GM12878 (cell line): Measurements from ENCODE around the gene ERO1B. TPM values are rescaled to one million over a fixed set of nuclear protein-coding genes. Genes with fewer than 3 reads are reported as not detected.

ENCODE experiments used
- ATAC-seq: fragments of 200-7000 bp; cut with Tn5 transposase; 3 replicates; pipeline ENCODE4 v1.9.1; 2020; ENCODE audit warnings: mild to moderate bottlenecking, moderate library complexity
- BruUV-seq: library from RNA; stranded (reverse); fragments of 400-500 nt; replicated peaks from 2 replicates; lab custom pipeline; 2021; lab: Mats Ljungman, UMichigan
- CTCF ChIA-PET: fragments of 300-600 bp; sonication (Branson Sonifier 250); formaldehyde crosslinking; extraction: SDS; loops from one replicate; lab custom pipeline; 2021; ENCODE audit warnings: inconsistent platforms; lab: Yijun Ruan, JAX
- POLR2A ChIA-PET: fragments of 350-600 bp; formaldehyde crosslinking; extraction: SDS; loops from one replicate; lab custom pipeline; 2021; ENCODE audit warnings: inconsistent platforms; lab: Charles Lee
- RAD21 ChIA-PET: fragments of 300-600 bp; sonication (Branson Sonifier 250); formaldehyde crosslinking; loops from one replicate; lab custom pipeline; 2023; ENCODE audit warnings: antibody characterized with exemption; ENCODE audit not compliant: unreplicated experiment; lab: Charles Lee
- SMC1A ChIA-PET: fragments of 300-600 bp; sonication (Branson Sonifier 250); formaldehyde crosslinking; loops from one replicate; lab custom pipeline; 2023; ENCODE audit not compliant: unreplicated experiment, uncharacterized antibody; lab: Charles Lee
- DNase-seq: peaks from one replicate; pipeline ENCODE4 v3.0.0-alpha.2; 2011; ENCODE audit warnings: low read depth, low spot score
- FAIRE-seq: peaks from 3 replicates; lab custom pipeline; 2011; peaks lifted over from hg19 to GRCh38; lab: Jason Lieb, UNC
- H2AFZ ChIP-seq: 2 replicates; pipeline ENCODE4 v1.6.0; 2011; ENCODE audit warnings: low read depth, low read length, control low read depth; ENCODE audit not compliant: control insufficient read depth
- H3K27ac ChIP-seq: 2 replicates; pipeline ENCODE4 v1.5.1; 2011; ENCODE audit warnings: control low read depth; ENCODE audit not compliant: control insufficient read depth, insufficient read depth
- H3K27me3 ChIP-seq, 2 experiments: replicated peaks in 1 of 2; 2 replicates each; pipeline versions ENCODE4 v1.6.0 to v1.6.1; 2011; ENCODE audit warnings: low read length in 1 of 2; ENCODE audit not compliant: control insufficient read depth in 2 of 2, insufficient read depth in 2 of 2
- H3K36me3 ChIP-seq, 2 experiments: 2 replicates each; pipeline ENCODE4 v1.5.1; 2011; ENCODE audit warnings: low read length in 1 of 2; ENCODE audit not compliant: control insufficient read depth in 2 of 2, insufficient read depth in 2 of 2
- H3K4me1 ChIP-seq: 2 replicates; pipeline ENCODE4 v1.6.1; 2011; ENCODE audit warnings: mild to moderate bottlenecking, low read length, moderate library complexity, mixed read lengths; ENCODE audit not compliant: control insufficient read depth, insufficient read depth
- H3K4me2 ChIP-seq: 2 replicates; pipeline ENCODE4 v1.6.0; 2011; ENCODE audit warnings: control low read depth; ENCODE audit not compliant: control insufficient read depth, insufficient read depth
- H3K4me3 ChIP-seq: fragments of 200-600 bp; sonication (generic); 2 replicates; pipeline ENCODE4 v1.5.1; 2016
- H3K79me2 ChIP-seq: 2 replicates; pipeline ENCODE4 v1.6.0; 2011; ENCODE audit warnings: low read length; ENCODE audit not compliant: control insufficient read depth, insufficient read depth
- H3K9ac ChIP-seq: 2 replicates; pipeline ENCODE4 v1.8.0; 2011; ENCODE audit warnings: low read length, control low read depth, mixed read lengths; ENCODE audit not compliant: control insufficient read depth, insufficient read depth
- H3K9me3 ChIP-seq: replicated peaks from 3 replicates; pipeline ENCODE4 v1.5.1; 2011; ENCODE audit warnings: mild to moderate bottlenecking, low read length; ENCODE audit not compliant: control insufficient read depth, insufficient read depth
- H4K20me1 ChIP-seq: 2 replicates; pipeline ENCODE4 v1.6.0; 2011; ENCODE audit not compliant: control insufficient read depth, insufficient read depth
- CREB1 ChIP-seq: IDR thresholded peaks from 2 replicates; pipeline ENCODE4 v1.6.1; 2012; ENCODE audit warnings: low read depth, mild to moderate bottlenecking, inconsistent platforms
- MTA3 ChIP-seq: IDR thresholded peaks from 2 replicates; pipeline ENCODE4 v1.6.1; 2012; ENCODE audit warnings: low read length, inconsistent platforms, borderline replicate concordance
- PML ChIP-seq: IDR thresholded peaks from 2 replicates; pipeline ENCODE4 v1.6.1; 2012; ENCODE audit warnings: low read length, inconsistent platforms
- YY1 ChIP-seq: IDR thresholded peaks from 2 replicates; pipeline ENCODE4 v1.6.1; 2011; ENCODE audit warnings: low read depth, mild to moderate bottlenecking, low read length
- ZNF217 ChIP-seq: fragments of 450-650 bp; IDR thresholded peaks from 2 replicates; pipeline ENCODE4 v1.6.1; 2017; ENCODE audit warnings: antibody characterized with exemption, mild to moderate bottlenecking
- WGBS: methylation state at CpG from one replicate; pipeline ENCODE4 v1.1.6; 2016; ENCODE audit warnings: low lambda C conversion rate; ENCODE audit not compliant: insufficient replicate concordance, insufficient coverage; ENCODE audit errors: missing lambda C conversion rate; 5-methylcytosine and 5-hydroxymethylcytosine counted together
- in situ Hi-C: fragments of 300-500 bp; cut with MboI; formaldehyde crosslinking; loops from 9 replicates; pipeline ENCODE4 v1.14.3; 2018; ENCODE audit warnings: mixed read lengths
- intact Hi-C: fragments of 100-400 bp; cut with micrococcal nuclease; formaldehyde crosslinking; loops from one replicate; pipeline ENCODE4 v1.14.2; 2022; ENCODE audit not compliant: unreplicated experiment
- polyA plus RNA-seq, 11 experiments: library from polyadenylated mRNA; depleted of rRNA in 4 of 11; unstranded in 6 of 11; stranded (reverse) in 5 of 11; fragments of >200 nt; fragmentation: Nextera tagmentation in 4 of 11; fragmentation: Illumina TruSeq in 1 of 11; extraction: Ambion mirVana in 4 of 11; extraction: Trizol in 1 of 11; gene quantifications; 1 replicate in 1 of 11; 2 replicates in 10 of 11; pipeline versions ENCODE4 v1.2.1 to v1.2.3, GENCODE V29; 2011 to 2016; ENCODE audit warnings: inconsistent platforms in 2 of 11, missing spikeins in 2 of 11, low read depth in 1 of 11
- total RNA-seq, 4 experiments: library from RNA; depleted of rRNA in 3 of 4; stranded (reverse); fragments of >200 nt in 3 of 4; fragmentation: Illumina TruSeq in 1 of 4; extraction: Trizol in 1 of 4; gene quantifications; 2 replicates each; pipeline versions ENCODE4 v1.2.1 to v1.2.3, GENCODE V29; 2013 to 2021
- TF ChIP-seq, protein P1 (sequence below): fragments of 450-650 bp; IDR thresholded peaks from 2 replicates; pipeline ENCODE4 v1.6.1; 2017; ENCODE audit warnings: antibody characterized with exemption, mild to moderate bottlenecking, moderate library complexity
- TF ChIP-seq, protein P2 (sequence below): fragments of 450-650 bp; IDR thresholded peaks from 2 replicates; pipeline ENCODE4 v1.6.1; 2014; ENCODE audit warnings: mild to moderate bottlenecking

ERO1B gene
- total and polyA plus RNA-seq, 10 of the 15 experiments (the other 5 are each of a cell fraction or from before 2014, with no cell fraction given): 9.0 to 30.9 (median 23.0) TPM

DNA sequence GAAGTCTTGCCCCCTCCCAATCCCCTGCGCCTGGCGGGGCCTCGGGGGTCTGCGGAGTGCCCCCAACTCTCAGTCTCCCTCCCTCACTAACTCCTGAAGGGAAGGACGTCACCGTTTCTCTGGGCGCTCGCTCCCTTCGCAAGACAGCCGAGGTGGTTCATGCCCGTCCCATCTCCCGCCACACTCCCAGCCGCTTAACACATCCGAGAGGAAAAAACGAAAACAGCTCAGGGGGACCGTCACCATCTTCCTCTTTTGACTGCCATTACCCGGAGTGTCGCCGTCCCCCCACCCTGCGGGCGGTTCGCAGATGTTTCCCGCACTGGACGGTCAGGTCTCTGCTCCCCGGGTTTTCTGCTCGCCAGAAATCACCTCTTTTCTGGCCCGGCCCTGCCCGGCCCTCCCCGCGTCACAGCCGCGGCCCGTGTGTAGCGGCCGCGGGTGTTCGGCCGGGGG is 532 bp downstream of the ERO1B start:
- peaks cover 3% of the 10 kb centered on the region; the same call in 2 of the 3 replicates for H3K9me3 ChIP-seq
- under 1% methylated on average over 38 of the region's 38 CpGs for WGBS
- no TSS peak for BruUV-seq
- H3K27ac ChIP-seq: peak overlapping the region; percentile 88
- no peaks in the 10 kb centered on the region for H3K27me3 ChIP-seq
- no peak for TF ChIP-seq ZNF217
- peak; percentile 18; the same call in 1 of the 2 replicates for TF ChIP-seq MTA3
- TF ChIP-seq YY1: peak; percentile 46; the same call in 1 of the 2 replicates
- TF ChIP-seq CREB1: 0 out of 2 replicates have a peak, but pooled peaks have one; percentile 14
- TF ChIP-seq, protein P1, sequence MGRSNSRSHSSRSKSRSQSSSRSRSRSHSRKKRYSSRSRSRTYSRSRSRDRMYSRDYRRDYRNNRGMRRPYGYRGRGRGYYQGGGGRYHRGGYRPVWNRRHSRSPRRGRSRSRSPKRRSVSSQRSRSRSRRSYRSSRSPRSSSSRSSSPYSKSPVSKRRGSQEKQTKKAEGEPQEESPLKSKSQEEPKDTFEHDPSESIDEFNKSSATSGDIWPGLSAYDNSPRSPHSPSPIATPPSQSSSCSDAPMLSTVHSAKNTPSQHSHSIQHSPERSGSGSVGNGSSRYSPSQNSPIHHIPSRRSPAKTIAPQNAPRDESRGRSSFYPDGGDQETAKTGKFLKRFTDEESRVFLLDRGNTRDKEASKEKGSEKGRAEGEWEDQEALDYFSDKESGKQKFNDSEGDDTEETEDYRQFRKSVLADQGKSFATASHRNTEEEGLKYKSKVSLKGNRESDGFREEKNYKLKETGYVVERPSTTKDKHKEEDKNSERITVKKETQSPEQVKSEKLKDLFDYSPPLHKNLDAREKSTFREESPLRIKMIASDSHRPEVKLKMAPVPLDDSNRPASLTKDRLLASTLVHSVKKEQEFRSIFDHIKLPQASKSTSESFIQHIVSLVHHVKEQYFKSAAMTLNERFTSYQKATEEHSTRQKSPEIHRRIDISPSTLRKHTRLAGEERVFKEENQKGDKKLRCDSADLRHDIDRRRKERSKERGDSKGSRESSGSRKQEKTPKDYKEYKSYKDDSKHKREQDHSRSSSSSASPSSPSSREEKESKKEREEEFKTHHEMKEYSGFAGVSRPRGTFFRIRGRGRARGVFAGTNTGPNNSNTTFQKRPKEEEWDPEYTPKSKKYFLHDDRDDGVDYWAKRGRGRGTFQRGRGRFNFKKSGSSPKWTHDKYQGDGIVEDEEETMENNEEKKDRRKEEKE: no peak
- TF ChIP-seq, protein P2, sequence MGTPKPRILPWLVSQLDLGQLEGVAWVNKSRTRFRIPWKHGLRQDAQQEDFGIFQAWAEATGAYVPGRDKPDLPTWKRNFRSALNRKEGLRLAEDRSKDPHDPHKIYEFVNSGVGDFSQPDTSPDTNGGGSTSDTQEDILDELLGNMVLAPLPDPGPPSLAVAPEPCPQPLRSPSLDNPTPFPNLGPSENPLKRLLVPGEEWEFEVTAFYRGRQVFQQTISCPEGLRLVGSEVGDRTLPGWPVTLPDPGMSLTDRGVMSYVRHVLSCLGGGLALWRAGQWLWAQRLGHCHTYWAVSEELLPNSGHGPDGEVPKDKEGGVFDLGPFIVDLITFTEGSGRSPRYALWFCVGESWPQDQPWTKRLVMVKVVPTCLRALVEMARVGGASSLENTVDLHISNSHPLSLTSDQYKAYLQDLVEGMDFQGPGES: no peak
- TF ChIP-seq PML: peak; percentile 1; the same call in 1 of the 2 replicates
- TF ChIP-seq, all 136 proteins: peak for 4
- Histone ChIP-seq H2AFZ (peak overlapping the region; percentile 50), H3K4me3 (peak overlapping the region; percentile 85), H3K79me2 (peaks cover 60% of the 10 kb centered on the region), H4K20me1 (no peaks in the 10 kb centered on the region), H3K36me3 (0 out of 4 replicates have a peak, but pooled peaks cover 0 to 3% of the 10 kb centered on the region in 2 experiments), H3K4me1 (peaks cover 33% of the 10 kb centered on the region), H3K9ac (peak overlapping the region; percentile 91), H3K4me2 (peak overlapping the region; percentile 74; the same call in 1 of the 2 replicates)
- peak; percentile 47 for ATAC-seq
- in situ Hi-C loops: loop anchor here (10.0 to 25.0 kb wide), 2 partner anchors 169 to 396 kb away; no protein-coding TSS in a partner anchor
- ChIA-PET POLR2A (interaction anchor here (0.8 to 5.8 kb wide), 5 partner anchors 9 to 514 kb away, joined by 3 to 40 read pairs (median 3); partner anchors contain the start of gene MTR), CTCF (interaction anchor here (0.5 to 1.9 kb wide), 4 partner anchors 12 to 173 kb away, joined by 3 to 4 read pairs (median 4); no protein-coding TSS in a partner anchor), SMC1A (interaction anchor here (1.8 to 2.0 kb wide), 2 partner anchors 12 kb away, joined by 4 to 6 read pairs; no protein-coding TSS in a partner anchor), RAD21 (interaction anchor here (0.7 to 1.5 kb wide), 4 partner anchors 97 to 132 kb away, joined by 3 to 4 read pairs (median 3); no protein-coding TSS in a partner anchor)
- intact Hi-C loops: loop anchor here (5.0 kb wide), 3 partner anchors 139 to 414 kb away; partner anchors contain the start of genes GPR137B and LYST
- DNase-seq: no peak
- no peak for FAIRE-seq
